Activated naive CD4-positive, alpha-beta T cell (primary cell): Measurements from ENCODE around the gene VSIG10.

Source experiments
- DNase-seq, 4 experiments: peaks; one replicate each; lab custom pipeline; 2025; lab: John Stamatoyannopoulos, UW

Gene VSIG10

DNA sequence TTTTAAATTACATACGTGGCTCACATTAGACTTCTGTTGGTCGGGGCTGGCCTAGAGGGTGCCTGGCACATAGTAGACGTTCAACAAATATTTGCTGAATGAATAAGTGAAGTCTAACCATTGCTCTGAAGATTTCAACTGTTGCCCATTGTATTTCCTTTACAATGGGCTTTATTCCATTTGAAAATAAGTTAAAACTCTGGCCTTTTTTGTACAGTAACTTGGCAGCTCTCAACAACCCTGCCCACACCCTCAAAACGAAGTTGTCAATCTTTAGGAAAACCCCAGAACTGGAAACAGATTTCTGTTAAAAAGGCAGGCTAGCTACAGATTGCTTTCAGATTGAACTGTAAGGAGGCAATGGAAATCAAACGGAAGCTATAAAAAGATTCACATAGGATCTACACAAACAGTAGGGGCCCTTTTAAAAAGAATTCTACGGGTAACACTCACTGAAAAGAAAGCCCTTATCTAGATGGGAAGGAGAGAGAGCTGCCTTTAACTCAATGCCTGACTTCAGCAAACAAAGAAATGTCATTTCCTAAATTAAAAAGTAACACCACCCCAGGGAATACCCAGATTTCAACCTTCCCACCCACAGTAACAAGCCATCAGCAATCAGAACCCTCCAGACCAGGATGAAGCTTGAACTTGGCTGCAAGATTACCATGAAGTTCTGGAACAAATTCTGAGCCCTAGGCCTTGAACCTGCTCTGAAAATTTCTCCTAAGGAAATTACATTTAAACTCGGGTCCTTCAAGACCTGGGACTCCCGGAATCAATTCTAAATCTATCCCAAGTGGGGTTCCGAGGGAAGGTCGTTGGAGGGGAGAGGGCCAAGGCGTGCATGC is 44.2 kb downstream of the VSIG10 start:
- DNase-seq: no peak

DNA sequence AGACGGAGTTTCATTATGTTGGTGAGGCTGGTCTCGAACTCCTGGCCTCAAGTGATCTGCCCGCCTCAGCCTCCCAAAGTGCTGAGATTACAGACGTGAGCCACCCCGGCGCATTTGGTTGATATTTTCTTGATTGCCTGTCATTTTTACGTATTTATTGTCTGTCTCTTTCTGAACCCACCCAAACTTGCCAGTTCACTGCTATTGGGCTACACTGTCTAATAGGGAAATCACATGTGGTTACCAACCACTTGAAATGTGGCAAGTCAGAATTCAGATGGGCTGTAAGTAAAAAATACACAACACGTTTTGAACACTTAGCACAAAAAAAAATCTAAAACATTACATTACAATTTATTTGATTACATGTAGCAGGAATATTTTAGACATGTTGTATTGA is 44.9 kb downstream of the VSIG10 start:
- no peak for DNase-seq

DNA sequence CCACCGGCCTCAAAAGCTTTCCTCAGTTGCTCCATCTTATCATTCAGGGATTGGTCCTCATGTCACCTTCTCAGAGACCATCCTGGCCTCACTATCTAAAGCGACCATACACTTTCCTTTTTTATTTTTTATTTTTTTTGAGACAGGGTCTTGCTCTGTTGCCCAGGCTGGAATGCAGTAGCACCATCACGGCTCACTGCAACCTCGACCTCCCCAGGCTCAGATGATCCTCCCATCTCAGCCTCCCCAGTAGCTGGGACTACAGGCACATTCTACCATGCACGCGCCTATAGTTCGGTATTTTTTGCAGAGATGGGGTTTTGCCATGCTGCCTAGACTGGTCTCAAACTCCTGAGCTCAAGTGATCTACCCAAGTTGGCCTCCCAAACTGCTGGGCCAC is 45.6 kb downstream of the VSIG10 start:
- no peak for DNase-seq

GRCh38 chr12:118055865-118056773 is 47.7 kb downstream of the VSIG10 start:
- no peak for DNase-seq

DNA sequence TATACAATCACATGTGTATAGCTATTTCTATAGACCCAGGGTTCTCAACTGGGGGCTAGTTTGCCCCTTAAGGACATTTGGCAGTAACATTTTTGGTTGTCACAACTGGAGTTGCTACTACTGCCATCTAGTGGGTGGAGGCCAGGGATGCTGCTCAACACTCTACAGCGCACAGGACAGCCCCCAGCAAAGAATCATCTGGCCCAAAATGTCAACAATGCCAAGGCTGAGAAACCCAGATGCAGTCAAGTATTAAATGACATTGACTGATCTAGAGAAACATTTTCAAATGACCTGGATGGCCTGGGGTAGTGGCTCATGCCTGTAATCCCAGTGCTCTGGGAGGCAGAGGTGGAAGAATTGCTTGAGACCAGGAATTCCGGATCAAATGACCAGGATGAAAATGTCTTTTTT is 48.7 kb downstream of the VSIG10 start:
- DNase-seq: peak; percentile 16 to 39 (median 28)

- DNase-seq: no peak
These were observed 50.5 kb downstream of the VSIG10 start for GRCh38 chr12:118053071-118053985.

- no peak for DNase-seq
These were observed 51.3 kb downstream of the VSIG10 start for GRCh38 chr12:118052324-118053070.

GRCh38 chr12:118050972-118051910 is 52.6 kb downstream of the VSIG10 start:
- no peak for DNase-seq

DNA sequence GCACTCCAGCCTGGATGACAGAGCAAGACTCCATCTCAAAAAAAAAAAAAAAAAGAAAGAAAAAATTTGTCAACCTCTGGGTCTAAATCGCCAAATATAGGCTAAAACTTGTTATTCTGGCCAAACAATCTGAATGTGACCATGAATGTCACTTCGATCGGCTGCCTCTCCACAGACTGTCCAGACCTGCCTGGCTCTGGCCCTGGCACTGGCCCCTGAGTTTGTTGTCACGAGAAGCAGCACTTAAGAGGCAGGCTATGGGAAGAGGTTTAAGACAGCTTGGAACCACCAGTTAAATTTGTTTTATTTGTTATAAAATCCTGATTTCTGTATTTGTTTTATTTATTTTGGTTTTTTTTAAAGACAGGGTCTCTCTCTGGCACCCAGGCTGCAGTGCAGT is 57.4 kb downstream of the VSIG10 start:
- no peak for DNase-seq

DNA sequence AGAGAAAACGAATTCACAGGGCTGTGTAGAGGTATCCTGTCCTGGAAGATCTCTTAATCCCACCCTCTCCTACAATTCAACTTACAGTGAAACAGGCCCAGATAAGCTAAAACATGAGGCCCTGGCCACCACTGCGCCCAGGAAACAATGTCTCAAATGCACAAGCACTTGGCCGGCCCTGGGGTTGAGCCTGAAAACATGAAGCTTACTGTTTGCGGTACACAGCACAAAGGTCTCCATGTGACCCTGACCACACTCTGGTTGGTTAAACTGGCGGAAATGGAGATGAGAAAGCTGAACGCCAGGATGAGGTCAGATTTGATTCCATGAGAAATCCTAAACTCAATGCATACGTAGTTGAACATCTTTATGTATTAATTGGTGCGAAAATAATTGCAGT is 59.2 kb downstream of the VSIG10 start:
- no peak for DNase-seq

GRCh38 chr12:118044075-118044474 is 59.7 kb downstream of the VSIG10 start:
- no peak for DNase-seq

GRCh38 chr12:118042091-118042490 is 61.7 kb downstream of the VSIG10 start:
- no peak for DNase-seq

DNA sequence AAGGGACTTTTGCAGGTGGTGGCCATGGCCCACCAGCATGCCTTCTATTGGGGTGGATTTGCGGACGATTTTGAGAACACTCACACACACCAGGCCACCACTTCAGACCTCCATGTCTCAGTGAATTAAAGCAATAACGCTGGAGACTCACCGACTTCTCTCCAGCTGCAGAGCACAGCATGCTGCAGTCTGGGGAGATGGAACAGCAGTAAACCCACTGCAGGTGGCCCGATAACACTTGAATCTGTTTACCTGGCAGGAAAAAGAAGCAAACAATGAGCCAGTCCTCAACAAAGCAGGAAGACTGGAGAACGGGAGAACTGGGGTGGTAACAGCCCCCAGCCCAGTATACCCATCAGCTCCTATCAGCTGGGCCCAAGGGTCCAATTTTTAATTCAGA is 65.7 kb downstream of the VSIG10 start:
- no peak for DNase-seq

GRCh38 chr12:118036672-118037411 is 67.0 kb downstream of the VSIG10 start:
- DNase-seq: no peak

- DNase-seq: no peak
These were observed 68.4 kb downstream of the VSIG10 start for GRCh38 chr12:118035190-118036041.

GRCh38 chr12:118034429-118035189 is 69.2 kb downstream of the VSIG10 start:
- DNase-seq: no peak

DNA sequence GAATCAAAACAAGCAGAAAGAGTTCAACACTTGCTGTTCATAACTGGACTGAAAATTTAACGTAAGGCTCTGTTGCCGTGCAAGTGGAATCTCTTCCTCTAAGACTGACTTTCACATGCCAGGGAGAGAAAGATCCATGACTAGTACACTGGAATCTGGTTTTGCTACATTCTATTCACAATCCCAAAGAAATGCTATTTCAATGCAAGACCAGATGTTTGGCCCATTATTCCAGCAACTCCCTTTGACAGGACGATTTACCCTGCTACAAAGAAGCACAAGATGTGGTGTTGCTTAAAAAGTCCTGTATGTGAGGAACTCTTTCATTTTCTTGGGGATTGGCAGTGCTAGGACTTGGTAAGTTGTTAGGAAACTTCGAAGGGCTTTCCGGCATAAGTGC is 69.9 kb downstream of the VSIG10 start:
- DNase-seq: no peak

DNA sequence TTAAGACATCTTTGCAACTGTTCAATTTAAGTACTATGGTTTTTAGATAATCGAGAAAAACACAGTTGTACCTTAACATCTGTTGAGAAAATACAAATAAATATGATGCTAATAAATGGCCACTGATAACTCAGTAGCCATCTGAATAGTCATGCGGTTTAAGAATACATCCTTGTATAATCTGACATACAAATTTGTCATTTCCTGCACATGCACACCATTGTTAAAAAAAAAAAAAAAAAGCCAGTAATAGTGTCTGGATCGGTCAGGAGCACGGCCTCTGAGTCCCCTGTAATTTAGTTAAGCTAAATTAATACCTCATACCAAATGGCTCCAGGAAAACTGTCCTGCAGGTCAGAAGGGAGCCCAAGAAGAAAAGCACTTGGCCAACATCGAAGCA is 70.5 kb downstream of the VSIG10 start:
- no peak for DNase-seq
